ENCODE results near the gene DNAH14.

DNA sequence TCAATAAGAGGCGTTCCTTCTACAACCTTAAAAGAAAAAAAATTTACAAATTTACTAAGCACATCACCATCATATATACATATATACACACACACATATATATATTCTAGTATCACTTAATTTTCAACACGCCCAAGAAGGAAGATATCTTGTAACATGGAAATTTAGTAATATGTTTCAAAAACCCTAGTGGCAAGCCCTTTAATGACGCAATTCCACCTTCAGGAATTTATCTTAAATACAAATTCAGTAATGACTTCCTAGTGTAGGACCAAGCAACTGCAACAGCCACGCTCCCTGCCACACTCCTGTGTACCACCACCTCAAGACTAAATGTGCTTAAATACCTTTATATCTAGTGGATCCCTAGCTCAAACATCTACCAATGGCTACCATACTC, 485.8 kb downstream of the DNAH14 start:
- TF ChIP-seq, protein P1, sequence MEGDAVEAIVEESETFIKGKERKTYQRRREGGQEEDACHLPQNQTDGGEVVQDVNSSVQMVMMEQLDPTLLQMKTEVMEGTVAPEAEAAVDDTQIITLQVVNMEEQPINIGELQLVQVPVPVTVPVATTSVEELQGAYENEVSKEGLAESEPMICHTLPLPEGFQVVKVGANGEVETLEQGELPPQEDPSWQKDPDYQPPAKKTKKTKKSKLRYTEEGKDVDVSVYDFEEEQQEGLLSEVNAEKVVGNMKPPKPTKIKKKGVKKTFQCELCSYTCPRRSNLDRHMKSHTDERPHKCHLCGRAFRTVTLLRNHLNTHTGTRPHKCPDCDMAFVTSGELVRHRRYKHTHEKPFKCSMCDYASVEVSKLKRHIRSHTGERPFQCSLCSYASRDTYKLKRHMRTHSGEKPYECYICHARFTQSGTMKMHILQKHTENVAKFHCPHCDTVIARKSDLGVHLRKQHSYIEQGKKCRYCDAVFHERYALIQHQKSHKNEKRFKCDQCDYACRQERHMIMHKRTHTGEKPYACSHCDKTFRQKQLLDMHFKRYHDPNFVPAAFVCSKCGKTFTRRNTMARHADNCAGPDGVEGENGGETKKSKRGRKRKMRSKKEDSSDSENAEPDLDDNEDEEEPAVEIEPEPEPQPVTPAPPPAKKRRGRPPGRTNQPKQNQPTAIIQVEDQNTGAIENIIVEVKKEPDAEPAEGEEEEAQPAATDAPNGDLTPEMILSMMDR (optimal IDR thresholded peaks at IDR 0.05 in 1 of 3, IDR thresholded peaks at IDR 0.05 in 1 of 3, conservative IDR thresholded peaks at IDR 0.05 in 1 of 3; ENCODE audit: extremely low read depth in 1 of 3, insufficient read depth in 2 of 3, low read length in 3 of 3) = no peak
- no peak for TF ChIP-seq EZH2 (IDR thresholded peaks at IDR 0.05; ENCODE audit: low read length)
